Measurements from ENCODE around the gene CEP104.
A peak's percentile ranks its signal among the peaks of the same experiment; 100 is the strongest.

- TF ChIP-seq POLR2A (IDR thresholded peaks at IDR 0.05) (no peak), CTCF (IDR thresholded peaks at IDR 0.05 in 8 of 11, conservative IDR thresholded peaks at IDR 0.05 in 3 of 11) (peak in 4 of 11 experiments; percentile 13 to 44 (median 24))
Measured at GRCh38 chr1:3890389-3891328, 33.6 kb upstream of the CEP104 start.

Data from spleen (tissue), 7 donors.